H9 (cell line): ENCODE data around the gene CDH15. TPM values are rescaled to one million over a fixed set of nuclear protein-coding genes. Genes with fewer than 3 reads are reported as not detected.

Experiments
- DNase-seq: peaks from one replicate; pipeline ENCODE4 v3.0.0-alpha.2; 2017
- H2AFZ ChIP-seq: one replicate; pipeline ENCODE4 v1.6.1; 2013; ENCODE audit warnings: mild to moderate bottlenecking, low read length, control low read depth, moderate library complexity
- H2AK5ac ChIP-seq: 2 replicates; pipeline ENCODE4 v1.6.1; 2013; ENCODE audit warnings: low read length, control low read depth, mixed read lengths; ENCODE audit not compliant: insufficient read length
- H2BK120ac ChIP-seq: one replicate; pipeline ENCODE4 v1.6.1; 2013; ENCODE audit warnings: low read depth, mild to moderate bottlenecking, low read length, control low read depth, inconsistent platforms; ENCODE audit not compliant: poor library complexity, severe bottlenecking
- H2BK12ac ChIP-seq: 2 replicates; pipeline ENCODE4 v1.6.1; 2013; ENCODE audit warnings: low read length, control low read depth, mixed read lengths, low read depth; ENCODE audit not compliant: insufficient read length
- H2BK15ac ChIP-seq: 2 replicates; pipeline ENCODE4 v1.6.1; 2013; ENCODE audit warnings: low read depth, low read length, control low read depth
- H2BK20ac ChIP-seq: one replicate; pipeline ENCODE4 v1.6.1; 2013; ENCODE audit warnings: low read depth, mild to moderate bottlenecking, low read length, control low read depth, inconsistent platforms; ENCODE audit not compliant: poor library complexity, severe bottlenecking
- H2BK5ac ChIP-seq: 2 replicates; pipeline ENCODE4 v1.6.1; 2013; ENCODE audit warnings: low read length, control low read depth, mixed read lengths; ENCODE audit not compliant: insufficient read length
- H3K14ac ChIP-seq: 2 replicates; pipeline ENCODE4 v1.6.1; 2013; ENCODE audit warnings: low read length, control low read depth; ENCODE audit not compliant: insufficient read depth
- H3K18ac ChIP-seq: 2 replicates; pipeline ENCODE4 v1.6.1; 2013; ENCODE audit warnings: low read depth, mild to moderate bottlenecking, mixed read lengths, low read length, control low read depth; ENCODE audit not compliant: insufficient read length
- H3K23ac ChIP-seq: 2 replicates; pipeline ENCODE4 v1.6.1; 2013; ENCODE audit warnings: low read length, control low read depth, mixed read lengths, low read depth; ENCODE audit not compliant: insufficient read length
- H3K23me2 ChIP-seq: 2 replicates; pipeline ENCODE4 v1.6.1; 2013; ENCODE audit warnings: low read depth, mild to moderate bottlenecking, mixed read lengths, low read length, control low read depth; ENCODE audit not compliant: insufficient read length, poor library complexity, severe bottlenecking
- H3K27ac ChIP-seq: 2 replicates; pipeline ENCODE4 v1.5.1; 2013; ENCODE audit warnings: low read length, control low read depth, mixed read lengths, low read depth; ENCODE audit not compliant: insufficient read length
- H3K27me3 ChIP-seq: 2 replicates; pipeline ENCODE4 v1.6.1; 2013; ENCODE audit warnings: low read length, control low read depth, inconsistent platforms; ENCODE audit not compliant: insufficient read depth
- H3K4ac ChIP-seq: 2 replicates; pipeline ENCODE4 v1.6.1; 2013; ENCODE audit warnings: low read depth, mild to moderate bottlenecking, control low read depth, inconsistent platforms, low read length, moderate library complexity
- H3K4me1 ChIP-seq: 2 replicates; pipeline ENCODE4 v1.6.1; 2013; ENCODE audit warnings: low read length, control low read depth, inconsistent platforms; ENCODE audit not compliant: insufficient read depth
- H3K4me2 ChIP-seq: 2 replicates; pipeline ENCODE4 v1.6.1; 2013; ENCODE audit warnings: low read length, control low read depth, mixed read lengths; ENCODE audit not compliant: insufficient read length, insufficient read depth
- H3K56ac ChIP-seq: 2 replicates; pipeline ENCODE4 v1.6.1; 2013; ENCODE audit warnings: low read depth, mild to moderate bottlenecking, mixed read lengths, low read length, control low read depth; ENCODE audit not compliant: insufficient read length
- H3K79me1 ChIP-seq: 2 replicates; pipeline ENCODE4 v1.6.1; 2013; ENCODE audit warnings: low read depth, mild to moderate bottlenecking, moderate library complexity, low read length, control low read depth, inconsistent platforms; ENCODE audit not compliant: insufficient read depth, poor library complexity, severe bottlenecking
- H3K79me2 ChIP-seq: 2 replicates; pipeline ENCODE4 v1.6.1; 2013; ENCODE audit warnings: low read length, control low read depth, inconsistent platforms; ENCODE audit not compliant: insufficient read depth
- H3K9ac ChIP-seq: 2 replicates; pipeline ENCODE4 v1.6.1; 2013; ENCODE audit warnings: low read length, control low read depth, mixed read lengths; ENCODE audit not compliant: insufficient read length; ENCODE audit errors: extremely low read depth
- H3K9me3 ChIP-seq: one replicate; pipeline ENCODE4 v1.6.1; 2013; ENCODE audit warnings: low read depth, low read length, inconsistent platforms; ENCODE audit not compliant: control insufficient read depth
- H3T11ph ChIP-seq: one replicate; pipeline ENCODE4 v1.6.1; 2013; ENCODE audit warnings: mild to moderate bottlenecking, low read length, control low read depth, inconsistent platforms
- H4K20me1 ChIP-seq: one replicate; pipeline ENCODE4 v1.6.1; 2013; ENCODE audit not compliant: control insufficient read depth, insufficient read length, insufficient read depth
- H4K5ac ChIP-seq: 2 replicates; pipeline ENCODE4 v1.6.1; 2013; ENCODE audit warnings: low read depth, mild to moderate bottlenecking, mixed read lengths, low read length, control low read depth; ENCODE audit not compliant: insufficient read length
- H4K8ac ChIP-seq: replicated peaks from 2 replicates; pipeline ENCODE4 v1.6.1; 2013; ENCODE audit warnings: low read length, control low read depth, mixed read lengths, low read depth; ENCODE audit not compliant: insufficient read length
- H4K91ac ChIP-seq: 2 replicates; pipeline ENCODE4 v1.6.1; 2013; ENCODE audit warnings: low read depth, mild to moderate bottlenecking, moderate library complexity, mixed read lengths, low read length, control low read depth; ENCODE audit not compliant: insufficient read length
- H3K27ac Mint-ChIP-seq, 3 experiments: 2 replicates in 2 of 3; 3 replicates in 1 of 3; pipeline ENCODE4 v1.8.0; 2020 to 2021; ENCODE audit warnings: mixed read lengths in 3 of 3, mild to moderate bottlenecking in 1 of 3, moderate library complexity in 1 of 3
- H3K27me3 Mint-ChIP-seq: 2 replicates; pipeline ENCODE4 v1.8.0; 2021; ENCODE audit warnings: low read depth, mild to moderate bottlenecking, moderate library complexity, mixed read lengths
- H3K36me3 Mint-ChIP-seq, 3 experiments: 2 replicates in 2 of 3; 3 replicates in 1 of 3; pipeline ENCODE4 v1.8.0; 2020 to 2021; ENCODE audit warnings: low read depth in 3 of 3, mixed read lengths in 3 of 3; ENCODE audit not compliant: insufficient read depth in 1 of 3
- H3K4me1 Mint-ChIP-seq, 2 experiments: 2 replicates each; pipeline ENCODE4 v1.8.0; 2020; ENCODE audit warnings: mixed read lengths in 2 of 2
- H3K4me3 Mint-ChIP-seq, 2 experiments: 2 replicates in 1 of 2; 3 replicates in 1 of 2; pipeline ENCODE4 v1.8.0; 2020 to 2021; ENCODE audit warnings: mild to moderate bottlenecking in 2 of 2, mixed read lengths in 2 of 2, moderate library complexity in 1 of 2
- H3K9me3 Mint-ChIP-seq, 2 experiments: 2 replicates in 1 of 2; 3 replicates in 1 of 2; pipeline ENCODE4 v1.8.0; 2020; ENCODE audit warnings: mild to moderate bottlenecking in 2 of 2, mixed read lengths in 2 of 2, moderate library complexity in 1 of 2
- CTCF ChIP-seq: fragments of 200-600 bp; sonication (generic); conservative IDR thresholded peaks from 3 replicates; pipeline ENCODE4 v1.8.0; 2021; ENCODE audit warnings: antibody characterized with exemption, mild to moderate bottlenecking
- WGBS: extraction: QIAGEN DNeasy Blood & Tissue Kit; methylation state at CpG from one replicate; pipeline ENCODE4 v1.1.7; 2013; ENCODE audit warnings: missing lambda C conversion rate, low lambda C conversion rate, mixed read lengths; ENCODE audit not compliant: insufficient read length; ENCODE audit errors: extremely low coverage; 5-methylcytosine and 5-hydroxymethylcytosine counted together
- total RNA-seq: library from RNA; stranded (reverse); gene quantifications from 2 replicates; pipeline ENCODE4 v1.2.1, GENCODE V29; 2021

The CDH15 gene
- total RNA-seq, 1 experiment from 2014 or later = 0.28 TPM

GRCh38 chr16:89177501-89177900, 6.0 kb downstream of the CDH15 start:
- Histone ChIP-seq H2BK20ac (no peak overlapping the region), H3K23me2 (no peaks in the 10 kb centered on the region), H3K4me2 (no peak overlapping the region), H2BK5ac (no peak overlapping the region), H2BK15ac (no peak overlapping the region), H3K4me1 (no peaks in the 10 kb centered on the region), H3K9ac (no peak overlapping the region), H4K5ac (no peak overlapping the region), H2AK5ac (no peak overlapping the region), H4K8ac (no peak overlapping the region), H4K20me1 (no peaks in the 10 kb centered on the region), H3K14ac (no peak overlapping the region), H3K79me1 (no peaks in the 10 kb centered on the region), H2BK120ac (no peak overlapping the region), H3T11ph (no peak overlapping the region), H2BK12ac (no peak overlapping the region), H3K27ac (no peak overlapping the region), H4K91ac (no peak overlapping the region), H3K79me2 (no peaks in the 10 kb centered on the region), H3K56ac (no peak overlapping the region), H3K18ac (no peak overlapping the region), H2AFZ (no peak overlapping the region), H3K27me3 (no peaks in the 10 kb centered on the region), H3K9me3 (no peaks in the 10 kb centered on the region), H3K4ac (no peak overlapping the region), H3K23ac (no peak overlapping the region)
- H3K4me3 Mint-ChIP-seq = no peak overlapping the region
- peaks cover 7 to 16% of the 10 kb centered on the region in 2 experiments; a peak in 3 of 4 replicates for H3K4me1 Mint-ChIP-seq
- no peak for TF ChIP-seq CTCF
- no peaks in the 10 kb centered on the region for H3K36me3 Mint-ChIP-seq
- peaks cover 11% of the 10 kb centered on the region for H3K27me3 Mint-ChIP-seq
- H3K9me3 Mint-ChIP-seq = no peaks in the 10 kb centered on the region; a peak in 1 of 5 replicates
- WGBS = no CpG with 5 or more reads among the region's 12 CpGs
- no peak for DNase-seq
- H3K27ac Mint-ChIP-seq = no peak overlapping the region
